Measurements from ENCODE around the gene TRIM38. TPM values are rescaled to one million over a fixed set of nuclear protein-coding genes. Genes with fewer than 3 reads are reported as not detected.
A peak's percentile ranks its signal among the peaks of the same experiment; 100 is the strongest.
"Not testable (repeated sequence)": the region's sequence is repeated elsewhere in the genome, so short reads cannot be mapped to it uniquely, and the experiment has no call there.

The TRIM38 gene
- total and polyA plus RNA-seq, 2 experiments from 2014 or later, result 5.2 to 8.6 TPM

DNA sequence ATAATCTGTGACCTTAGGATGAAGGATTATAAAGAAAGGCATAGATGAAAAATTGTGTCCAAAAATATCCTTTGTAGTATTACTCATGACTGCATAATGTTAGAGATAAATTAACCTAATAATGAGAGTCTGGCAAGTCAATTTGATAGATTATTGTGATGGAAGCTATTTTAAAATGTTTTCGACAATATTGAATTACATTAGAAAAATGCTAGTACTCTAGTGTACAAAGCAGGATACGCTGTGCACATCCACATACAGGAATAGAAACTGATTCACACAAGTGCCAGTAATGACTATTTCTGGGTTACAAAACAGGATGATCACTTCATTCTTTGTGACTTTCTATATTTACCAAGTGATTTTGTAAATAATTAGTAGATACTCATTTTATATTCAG is 35.4 kb upstream of the TRIM38 start:
- Histone ChIP-seq H3K36me3 (replicated peaks; ENCODE audit: insufficient read depth, low read depth) (no peaks in the 10 kb centered on the region), H4K20me1 (ENCODE audit: insufficient read depth, poor library complexity, severe bottlenecking) (no peaks in the 10 kb centered on the region), H3K9me3 (ENCODE audit: low read depth) (no peaks in the 10 kb centered on the region), H3K4me2 (no peak overlapping the region), H2AFZ (no peak overlapping the region), H3K79me2 (no peaks in the 10 kb centered on the region), H3K9me2 (replicated peaks; ENCODE audit: insufficient read depth) (no peaks in the 10 kb centered on the region), H3K27me3 (no peaks in the 10 kb centered on the region), H3K27ac (no peak overlapping the region), H3K4me3 (no peak overlapping the region), H3K4me1 (ENCODE audit: insufficient read depth) (peaks cover 12% of the 10 kb centered on the region)
- 97% methylated on average over 2 of the region's 2 CpGs for WGBS (ENCODE audit: low lambda C conversion rate, missing lambda C conversion rate)
- TF ChIP-seq, protein P1, sequence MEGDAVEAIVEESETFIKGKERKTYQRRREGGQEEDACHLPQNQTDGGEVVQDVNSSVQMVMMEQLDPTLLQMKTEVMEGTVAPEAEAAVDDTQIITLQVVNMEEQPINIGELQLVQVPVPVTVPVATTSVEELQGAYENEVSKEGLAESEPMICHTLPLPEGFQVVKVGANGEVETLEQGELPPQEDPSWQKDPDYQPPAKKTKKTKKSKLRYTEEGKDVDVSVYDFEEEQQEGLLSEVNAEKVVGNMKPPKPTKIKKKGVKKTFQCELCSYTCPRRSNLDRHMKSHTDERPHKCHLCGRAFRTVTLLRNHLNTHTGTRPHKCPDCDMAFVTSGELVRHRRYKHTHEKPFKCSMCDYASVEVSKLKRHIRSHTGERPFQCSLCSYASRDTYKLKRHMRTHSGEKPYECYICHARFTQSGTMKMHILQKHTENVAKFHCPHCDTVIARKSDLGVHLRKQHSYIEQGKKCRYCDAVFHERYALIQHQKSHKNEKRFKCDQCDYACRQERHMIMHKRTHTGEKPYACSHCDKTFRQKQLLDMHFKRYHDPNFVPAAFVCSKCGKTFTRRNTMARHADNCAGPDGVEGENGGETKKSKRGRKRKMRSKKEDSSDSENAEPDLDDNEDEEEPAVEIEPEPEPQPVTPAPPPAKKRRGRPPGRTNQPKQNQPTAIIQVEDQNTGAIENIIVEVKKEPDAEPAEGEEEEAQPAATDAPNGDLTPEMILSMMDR (IDR thresholded peaks at IDR 0.05; ENCODE audit: poor library complexity), result no peak
- TF ChIP-seq EZH2 (IDR thresholded peaks at IDR 0.05; ENCODE audit: borderline replicate concordance) (no peak), EZH2phosphoT487 (IDR thresholded peaks at IDR 0.05; ENCODE audit: low read depth, severe bottlenecking, unreplicated experiment) (no peak)
- no peak for DNase-seq (ENCODE audit: low spot score)

DNA sequence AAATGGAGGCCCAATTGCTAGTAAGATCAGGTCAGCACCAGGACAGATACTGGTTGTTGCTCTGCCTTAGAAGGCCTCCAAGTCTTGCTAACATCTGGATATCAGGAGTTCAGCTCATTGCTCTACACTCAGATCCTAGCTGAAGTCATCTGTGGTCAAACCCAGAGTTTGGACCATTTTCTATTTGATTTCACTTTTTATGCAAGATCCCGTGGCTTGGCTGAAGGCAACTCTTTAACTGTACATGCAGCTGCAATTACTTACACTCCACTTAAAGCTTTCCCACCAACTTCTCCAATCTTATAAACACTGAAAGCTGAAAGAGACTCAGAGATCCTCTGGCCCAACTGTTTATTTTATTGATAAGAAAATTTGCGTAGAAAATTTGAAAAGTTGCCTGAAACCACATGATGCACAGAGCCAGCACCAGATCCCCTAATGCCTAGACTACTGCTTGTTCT is 34.8 kb upstream of the TRIM38 start:
- H3K27ac ChIP-seq, result no peak overlapping the region
- H3K4me2 ChIP-seq, result peak overlapping the region; percentile 11
- TF ChIP-seq EZH2 (IDR thresholded peaks at IDR 0.05; ENCODE audit: borderline replicate concordance) (no peak), EZH2phosphoT487 (IDR thresholded peaks at IDR 0.05; ENCODE audit: low read depth, severe bottlenecking, unreplicated experiment) (no peak)
- TF ChIP-seq, protein P1 (IDR thresholded peaks at IDR 0.05; ENCODE audit: poor library complexity), result no peak
- H3K36me3 ChIP-seq (replicated peaks; ENCODE audit: insufficient read depth, low read depth), result no peaks in the 10 kb centered on the region
- no peak overlapping the region for H2AFZ ChIP-seq
- H4K20me1 ChIP-seq (ENCODE audit: insufficient read depth, poor library complexity, severe bottlenecking), result no peaks in the 10 kb centered on the region
- H3K79me2 ChIP-seq, result no peaks in the 10 kb centered on the region
- no peak for DNase-seq (ENCODE audit: low spot score)
- no peaks in the 10 kb centered on the region for H3K27me3 ChIP-seq
- H3K9me2 ChIP-seq (replicated peaks; ENCODE audit: insufficient read depth), result no peaks in the 10 kb centered on the region
- H3K4me3 ChIP-seq, result no peak overlapping the region
- peaks cover 12% of the 10 kb centered on the region for H3K4me1 ChIP-seq (ENCODE audit: insufficient read depth)
- WGBS (ENCODE audit: low lambda C conversion rate, missing lambda C conversion rate), result 50% methylated on average over 2 of the region's 2 CpGs
- H3K9me3 ChIP-seq (ENCODE audit: low read depth), result no peaks in the 10 kb centered on the region

DNA sequence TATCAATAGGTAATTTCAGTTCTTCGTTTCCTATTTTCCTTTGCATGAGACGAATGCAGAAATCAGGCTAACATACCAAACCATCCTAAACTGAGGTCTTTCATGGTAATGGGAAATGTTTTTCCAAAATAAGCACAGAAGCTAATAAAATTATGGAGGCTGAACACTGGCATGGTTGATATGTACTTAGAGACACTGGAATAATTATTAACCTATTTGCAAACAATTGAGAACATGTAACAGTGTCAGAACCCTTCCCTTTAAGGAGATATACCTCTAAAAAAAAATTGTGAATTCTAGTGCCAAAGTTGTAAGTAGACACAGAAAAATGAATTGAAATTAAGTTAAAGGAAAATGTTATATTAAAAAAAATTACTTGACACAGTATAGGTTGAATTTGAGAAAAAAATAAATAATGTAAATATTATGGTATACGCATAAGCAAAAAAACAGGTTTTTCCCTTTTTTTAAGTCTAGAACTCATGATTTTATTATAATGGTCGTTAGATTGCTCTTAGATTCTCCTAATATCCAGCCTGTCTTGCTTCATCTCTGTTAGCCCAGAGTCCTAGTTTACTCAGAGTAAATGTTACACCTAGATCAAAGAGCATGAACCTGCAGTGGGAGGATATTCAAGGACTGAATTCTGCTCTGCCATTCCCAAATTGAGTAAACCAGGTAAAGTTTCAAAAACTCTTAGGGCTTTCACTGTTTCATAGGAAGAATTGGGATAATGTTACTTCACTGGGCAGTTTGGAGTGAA is 33.9 kb upstream of the TRIM38 start:
- H3K4me2 ChIP-seq, result peak overlapping the region; percentile 11
- no peaks in the 10 kb centered on the region for H3K9me2 ChIP-seq (replicated peaks; ENCODE audit: insufficient read depth)
- no peaks in the 10 kb centered on the region for H3K27me3 ChIP-seq
- no peaks in the 10 kb centered on the region for H3K79me2 ChIP-seq
- peaks cover 12% of the 10 kb centered on the region for H3K4me1 ChIP-seq (ENCODE audit: insufficient read depth)
- H3K4me3 ChIP-seq, result no peak overlapping the region
- H3K27ac ChIP-seq, result peak overlapping the region; percentile 3
- H4K20me1 ChIP-seq (ENCODE audit: insufficient read depth, poor library complexity, severe bottlenecking), result no peaks in the 10 kb centered on the region
- no peak overlapping the region for H2AFZ ChIP-seq
- WGBS (ENCODE audit: low lambda C conversion rate, missing lambda C conversion rate), result 73% methylated on average over 4 of the region's 4 CpGs
- DNase-seq (ENCODE audit: low spot score), result no peak
- H3K36me3 ChIP-seq (replicated peaks; ENCODE audit: insufficient read depth, low read depth), result no peaks in the 10 kb centered on the region
- no peaks in the 10 kb centered on the region for H3K9me3 ChIP-seq (ENCODE audit: low read depth)
- TF ChIP-seq EZH2 (IDR thresholded peaks at IDR 0.05; ENCODE audit: borderline replicate concordance) (no peak), EZH2phosphoT487 (IDR thresholded peaks at IDR 0.05; ENCODE audit: low read depth, severe bottlenecking, unreplicated experiment) (no peak)
- TF ChIP-seq, protein P1 (IDR thresholded peaks at IDR 0.05; ENCODE audit: poor library complexity), result no peak

DNA sequence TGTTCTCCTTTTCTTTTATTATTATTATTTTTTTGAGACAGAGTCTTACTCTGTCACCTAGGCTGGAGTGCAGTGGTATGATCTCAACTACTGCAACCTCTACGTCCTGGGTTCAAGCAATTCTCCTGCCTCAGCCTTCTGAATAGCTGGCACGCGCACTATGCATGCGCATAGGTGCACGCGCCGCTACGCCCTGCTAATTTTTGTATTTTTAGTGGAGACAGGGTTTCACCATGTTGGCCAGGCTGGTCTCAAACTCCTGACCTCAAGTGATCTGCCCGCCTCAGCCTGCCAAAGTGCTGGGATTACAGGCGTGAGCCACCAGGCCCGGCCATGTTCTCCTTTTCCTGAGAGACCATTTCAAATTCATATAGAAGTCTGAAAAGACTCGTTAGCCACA is 32.8 kb upstream of the TRIM38 start:
- H3K4me2 ChIP-seq, result peak overlapping the region; percentile 11
- H3K27me3 ChIP-seq; H3K79me2 ChIP-seq; DNase-seq (ENCODE audit: low spot score); H2AFZ ChIP-seq; H3K9me2 ChIP-seq (replicated peaks; ENCODE audit: insufficient read depth); H3K9me3 ChIP-seq (ENCODE audit: low read depth); H3K36me3 ChIP-seq (replicated peaks; ENCODE audit: insufficient read depth, low read depth); H3K27ac ChIP-seq; H3K4me3 ChIP-seq; H4K20me1 ChIP-seq (ENCODE audit: insufficient read depth, poor library complexity, severe bottlenecking): not testable (repeated sequence)
- WGBS (ENCODE audit: low lambda C conversion rate, missing lambda C conversion rate), result 93% methylated on average over 12 of the region's 12 CpGs
- peaks cover 12% of the 10 kb centered on the region for H3K4me1 ChIP-seq (ENCODE audit: insufficient read depth)
